HUES64 (cell line): ENCODE measurements around the gene KAZN.

Experiments used
- H3K27ac ChIP-seq: 2 replicates; pipeline ENCODE4 v1.7.0; 2013; ENCODE audit warnings: low read depth, low read length, inconsistent platforms
- H3K27me3 ChIP-seq: 2 replicates; pipeline ENCODE4 v1.6.1; 2013; ENCODE audit warnings: mild to moderate bottlenecking, low read length; ENCODE audit not compliant: insufficient read depth
- H3K36me3 ChIP-seq: 2 replicates; pipeline ENCODE4 v1.6.1; 2013; ENCODE audit warnings: mild to moderate bottlenecking, low read length; ENCODE audit not compliant: insufficient read depth
- H3K4me1 ChIP-seq: 2 replicates; pipeline ENCODE4 v1.6.1; 2013; ENCODE audit warnings: mild to moderate bottlenecking, low read length, moderate library complexity; ENCODE audit not compliant: insufficient read depth
- H3K4me3 ChIP-seq: 2 replicates; pipeline ENCODE4 v1.5.1; 2013; ENCODE audit warnings: mild to moderate bottlenecking, low read length, moderate library complexity
- H3K9ac ChIP-seq: 2 replicates; pipeline ENCODE4 v1.6.1; 2013; ENCODE audit warnings: mild to moderate bottlenecking, low read depth, low read length
- H3K9me3 ChIP-seq: 2 replicates; pipeline ENCODE4 v1.6.1; 2013; ENCODE audit warnings: low read depth, low read length; ENCODE audit not compliant: insufficient read depth
- WGBS: fragments of 150-250, 120-280 bp; methylation state at CpG from one replicate; pipeline ENCODE4 v1.1.7; 2013; ENCODE audit warnings: missing lambda C conversion rate; 5-methylcytosine and 5-hydroxymethylcytosine counted together

Gene KAZN

GRCh38 chr1:15068997-15069396 is 470.5 kb downstream of the KAZN start:
- no peaks in the 10 kb centered on the region for H3K36me3 ChIP-seq
- H3K27me3 ChIP-seq = no peaks in the 10 kb centered on the region
- H3K9me3 ChIP-seq = no peaks in the 10 kb centered on the region
- no peak overlapping the region for H3K4me3 ChIP-seq
- H3K9ac ChIP-seq = no peak overlapping the region
- no peaks in the 10 kb centered on the region for H3K4me1 ChIP-seq
- H3K27ac ChIP-seq = no peak overlapping the region
- 92% methylated on average over 4 of the region's 4 CpGs for WGBS

GRCh38 chr1:15070145-15070748 is 471.8 kb downstream of the KAZN start:
- Histone ChIP-seq H3K27ac (no peak overlapping the region), H3K9me3 (no peaks in the 10 kb centered on the region), H3K27me3 (no peaks in the 10 kb centered on the region), H3K9ac (no peak overlapping the region), H3K4me1 (no peaks in the 10 kb centered on the region), H3K36me3 (no peaks in the 10 kb centered on the region), H3K4me3 (no peak overlapping the region)
- 91% methylated on average over 14 of the region's 14 CpGs for WGBS

GRCh38 chr1:15071936-15072335 is 473.5 kb downstream of the KAZN start:
- 95% methylated on average over 6 of the region's 6 CpGs for WGBS
- Histone ChIP-seq H3K27ac (no peak overlapping the region), H3K27me3 (no peaks in the 10 kb centered on the region), H3K4me3 (no peak overlapping the region), H3K4me1 (no peaks in the 10 kb centered on the region), H3K9ac (no peak overlapping the region), H3K9me3 (no peaks in the 10 kb centered on the region), H3K36me3 (no peaks in the 10 kb centered on the region)

GRCh38 chr1:15073799-15074308 is 475.4 kb downstream of the KAZN start:
- Histone ChIP-seq H3K4me1 (no peaks in the 10 kb centered on the region), H3K27me3 (no peaks in the 10 kb centered on the region), H3K4me3 (no peak overlapping the region), H3K9ac (no peak overlapping the region), H3K27ac (no peak overlapping the region), H3K9me3 (no peaks in the 10 kb centered on the region), H3K36me3 (no peaks in the 10 kb centered on the region)
- WGBS = 91% methylated on average over 9 of the region's 9 CpGs

GRCh38 chr1:15075175-15075574 is 476.7 kb downstream of the KAZN start:
- Histone ChIP-seq H3K4me1 (no peaks in the 10 kb centered on the region), H3K9ac (no peak overlapping the region), H3K27me3 (no peaks in the 10 kb centered on the region), H3K27ac (no peak overlapping the region), H3K9me3 (no peaks in the 10 kb centered on the region), H3K36me3 (no peaks in the 10 kb centered on the region), H3K4me3 (no peak overlapping the region)
- WGBS = 95% methylated on average over 6 of the region's 6 CpGs

- Histone ChIP-seq H3K27ac (no peak overlapping the region), H3K4me3 (no peak overlapping the region), H3K9ac (no peak overlapping the region), H3K27me3 (no peaks in the 10 kb centered on the region), H3K9me3 (no peaks in the 10 kb centered on the region), H3K4me1 (no peaks in the 10 kb centered on the region), H3K36me3 (no peaks in the 10 kb centered on the region)
- 93% methylated on average over 2 of the region's 2 CpGs for WGBS
These were observed 477.3 kb downstream of the KAZN start for GRCh38 chr1:15075817-15076216.

- H3K4me3 ChIP-seq = no peak overlapping the region
- no peaks in the 10 kb centered on the region for H3K36me3 ChIP-seq
- no peaks in the 10 kb centered on the region for H3K9me3 ChIP-seq
- 93% methylated on average over 9 of the region's 9 CpGs for WGBS
- H3K4me1 ChIP-seq = no peaks in the 10 kb centered on the region
- no peaks in the 10 kb centered on the region for H3K27me3 ChIP-seq
- no peak overlapping the region for H3K27ac ChIP-seq
- no peak overlapping the region for H3K9ac ChIP-seq
These were observed 478.3 kb downstream of the KAZN start for GRCh38 chr1:15076807-15077206.

GRCh38 chr1:15077384-15077783 is 478.9 kb downstream of the KAZN start:
- no peaks in the 10 kb centered on the region for H3K4me1 ChIP-seq
- H3K27ac ChIP-seq = no peak overlapping the region
- no peaks in the 10 kb centered on the region for H3K36me3 ChIP-seq
- WGBS = 91% methylated on average over 10 of the region's 10 CpGs
- no peak overlapping the region for H3K9ac ChIP-seq
- H3K27me3 ChIP-seq = no peaks in the 10 kb centered on the region
- H3K9me3 ChIP-seq = no peaks in the 10 kb centered on the region
- H3K4me3 ChIP-seq = no peak overlapping the region

GRCh38 chr1:15080328-15081007 is 482.0 kb downstream of the KAZN start:
- Histone ChIP-seq H3K27me3 (no peaks in the 10 kb centered on the region), H3K27ac (no peak overlapping the region), H3K4me1 (no peaks in the 10 kb centered on the region), H3K9me3 (no peaks in the 10 kb centered on the region), H3K36me3 (no peaks in the 10 kb centered on the region), H3K4me3 (no peak overlapping the region), H3K9ac (no peak overlapping the region)
- WGBS = 91% methylated on average over 10 of the region's 10 CpGs

- no peaks in the 10 kb centered on the region for H3K9me3 ChIP-seq
- no peak overlapping the region for H3K9ac ChIP-seq
- no peaks in the 10 kb centered on the region for H3K27me3 ChIP-seq
- no peak overlapping the region for H3K4me3 ChIP-seq
- H3K4me1 ChIP-seq = no peaks in the 10 kb centered on the region
- no peak overlapping the region for H3K27ac ChIP-seq
- 89% methylated on average over 8 of the region's 8 CpGs for WGBS
- H3K36me3 ChIP-seq = no peaks in the 10 kb centered on the region
These were observed 482.6 kb downstream of the KAZN start for GRCh38 chr1:15081102-15081501.

- no peak overlapping the region for H3K4me3 ChIP-seq
- H3K27me3 ChIP-seq = no peaks in the 10 kb centered on the region
- H3K4me1 ChIP-seq = no peaks in the 10 kb centered on the region
- 92% methylated on average over 7 of the region's 7 CpGs for WGBS
- no peaks in the 10 kb centered on the region for H3K36me3 ChIP-seq
- H3K9ac ChIP-seq = no peak overlapping the region
- H3K27ac ChIP-seq = no peak overlapping the region
- no peaks in the 10 kb centered on the region for H3K9me3 ChIP-seq
These were observed 485.1 kb downstream of the KAZN start for GRCh38 chr1:15083578-15083977.
